ENCODE results near the gene PABPC1L. TPM values are rescaled to one million over a fixed set of nuclear protein-coding genes. Genes with fewer than 3 reads are reported as not detected.

PABPC1L gene
- total and polyA plus RNA-seq, 2 of the 13 experiments (the other 11 are each of a cell fraction or from before 2014, with no cell fraction given) = 30.8 to 252 TPM

GRCh38 chr20:44955270-44955669 lies 45.4 kb downstream of the PABPC1L start:
- Histone ChIP-seq H3K27ac (ENCODE audit: extremely low read length, insufficient read depth, low read length) (no peak overlapping the region), H3K27me3 (ENCODE audit: control insufficient read depth in 1 of 2, insufficient read depth in 2 of 2, low read length in 2 of 2) (no peaks in the 10 kb centered on the region), H3K9ac (ENCODE audit: insufficient read depth, low read depth, low read length) (no peak overlapping the region), H2AFZ (ENCODE audit: low read length) (no peak overlapping the region), H3K9me3 (ENCODE audit: low read length) (no peaks in the 10 kb centered on the region), H3K79me2 (ENCODE audit: insufficient read depth, low read length) (peaks cover 27% of the 10 kb centered on the region), H3K4me3 (replicated peaks in 1 of 3; ENCODE audit: insufficient read depth in 1 of 3, low read depth in 2 of 3, low read length in 3 of 3) (no peak overlapping the region), H3K4me1 (ENCODE audit: insufficient read depth, low read length) (peaks cover 27% of the 10 kb centered on the region), H4K20me1 (ENCODE audit: insufficient read depth, low read length) (no peaks in the 10 kb centered on the region; the same call in 1 of the 2 replicates), H3K4me2 (ENCODE audit: low read depth, low read length) (no peak overlapping the region), H3K36me3 (replicated peaks in 1 of 2; ENCODE audit: control insufficient read depth in 1 of 2, insufficient read depth in 2 of 2, low read length in 2 of 2) (peaks cover 49 to 68% of the 10 kb centered on the region in 2 experiments)
- ChIA-PET POLR2A (no interaction called here), CTCF (ENCODE audit: low intra/inter-chr PET ratio, low total read pairs) (no interaction called here)
- FAIRE-seq = no peak
- no TSS peak for BruUV-seq (replicated peaks)
- 98% methylated on average over 4 of the region's 4 CpGs for WGBS (ENCODE audit: low lambda C conversion rate)
- no peak for ATAC-seq
- in situ Hi-C loops (cut with HindIII; ENCODE audit: extremely low pct_ligation_motif_present, low pct_unique_long_range_greater_than_20kb) = no loop called here
- DNase-seq (ENCODE audit: low spot score) = no peak
- TF ChIP-seq POLR2AphosphoS2 (IDR thresholded peaks at IDR 0.05; ENCODE audit: low read depth, low read length) (no peak), POGK (CRISPR knock-in tag; conservative IDR thresholded peaks at IDR 0.05) (no peak), TAF15 (IDR thresholded peaks at IDR 0.05; ENCODE audit: low read depth, low read length, poor library complexity, severe bottlenecking) (no peak), POLR2G (IDR thresholded peaks at IDR 0.05; ENCODE audit: low read depth, low read length) (0 out of 2 replicates have a peak, but pooled peaks have one; percentile 2), RXRB (CRISPR knock-in tag; IDR thresholded peaks at IDR 0.05; ENCODE audit: borderline replicate concordance) (no peak), SMARCE1 (IDR thresholded peaks at IDR 0.05; ENCODE audit: borderline replicate concordance) (no peak), HNRNPLL (IDR thresholded peaks at IDR 0.05; ENCODE audit: low read depth, low read length, poor library complexity, severe bottlenecking) (no peak)
- intact Hi-C loops (cut with micrococcal nuclease; ENCODE audit: unreplicated experiment) = no loop called here

All from HepG2 (cell line).